HG03064 (cell line): ENCODE data around the gene RPL27A.

Experiments used
- ATAC-seq: cut with Tn5 transposase; IDR thresholded peaks from one replicate; pipeline ENCODE4 v1.9.1; 2021; ENCODE audit warnings: low read depth; ENCODE audit not compliant: unreplicated experiment

RPL27A gene

GRCh38 chr11:8672346-8672745, 10.2 kb upstream of the RPL27A start:
- ATAC-seq: no peak

- no peak for ATAC-seq
Observed at GRCh38 chr11:8674859-8675258, 7.7 kb upstream of the RPL27A start.

GRCh38 chr11:8676458-8676857, 6.1 kb upstream of the RPL27A start:
- ATAC-seq: no peak

- ATAC-seq: no peak
Observed at GRCh38 chr11:8679006-8679405, 3.6 kb upstream of the RPL27A start.

- ATAC-seq: no peak
Observed at GRCh38 chr11:8681837-8682302, 722 bp upstream of the RPL27A start.

- no peak for ATAC-seq
Observed at GRCh38 chr11:8683115-8683807, 669 bp downstream of the RPL27A start.

GRCh38 chr11:8684600-8685290, 2.2 kb downstream of the RPL27A start:
- ATAC-seq: no peak

- no peak for ATAC-seq
Observed at GRCh38 chr11:8685306-8685705, 2.7 kb downstream of the RPL27A start.

- no peak for ATAC-seq
Observed at GRCh38 chr11:8685820-8686219, 3.2 kb downstream of the RPL27A start.

- no peak for ATAC-seq
Observed at GRCh38 chr11:8686325-8686724, 3.7 kb downstream of the RPL27A start.

GRCh38 chr11:8688414-8689362, 6.1 kb downstream of the RPL27A start:
- peak; percentile 96 for ATAC-seq

- ATAC-seq: no peak
Observed at GRCh38 chr11:8689726-8690255, 7.2 kb downstream of the RPL27A start.

GRCh38 chr11:8690374-8691342, 8.1 kb downstream of the RPL27A start:
- no peak for ATAC-seq

GRCh38 chr11:8691601-8692000, 9.0 kb downstream of the RPL27A start:
- ATAC-seq: no peak

- ATAC-seq: no peak
Observed at GRCh38 chr11:8692417-8692816, 9.8 kb downstream of the RPL27A start.

- no peak for ATAC-seq
Observed at GRCh38 chr11:8693010-8693551, 10.5 kb downstream of the RPL27A start.

GRCh38 chr11:8693555-8693954, 11.0 kb downstream of the RPL27A start:
- ATAC-seq: no peak

- no peak for ATAC-seq
Observed at GRCh38 chr11:8694137-8694536, 11.5 kb downstream of the RPL27A start.

- ATAC-seq: no peak
Observed at GRCh38 chr11:8697054-8697453, 14.5 kb downstream of the RPL27A start.
